Stimulated activated CD4-positive, alpha-beta T cell treated with anti-CD3 and anti-CD28 coated beads, Interleukin-1b, Interleukin-23, amount 100 ng/mL, for 4 hours (primary cell): Measurements from ENCODE around the gene C16orf96.

Source experiments
- DNase-seq, 2 donors: peaks; one replicate each; pipeline ENCODE4 v3.0.0-alpha.2; 2020; ENCODE audit warnings: low read depth in 2 of 2

Gene C16orf96

DNA sequence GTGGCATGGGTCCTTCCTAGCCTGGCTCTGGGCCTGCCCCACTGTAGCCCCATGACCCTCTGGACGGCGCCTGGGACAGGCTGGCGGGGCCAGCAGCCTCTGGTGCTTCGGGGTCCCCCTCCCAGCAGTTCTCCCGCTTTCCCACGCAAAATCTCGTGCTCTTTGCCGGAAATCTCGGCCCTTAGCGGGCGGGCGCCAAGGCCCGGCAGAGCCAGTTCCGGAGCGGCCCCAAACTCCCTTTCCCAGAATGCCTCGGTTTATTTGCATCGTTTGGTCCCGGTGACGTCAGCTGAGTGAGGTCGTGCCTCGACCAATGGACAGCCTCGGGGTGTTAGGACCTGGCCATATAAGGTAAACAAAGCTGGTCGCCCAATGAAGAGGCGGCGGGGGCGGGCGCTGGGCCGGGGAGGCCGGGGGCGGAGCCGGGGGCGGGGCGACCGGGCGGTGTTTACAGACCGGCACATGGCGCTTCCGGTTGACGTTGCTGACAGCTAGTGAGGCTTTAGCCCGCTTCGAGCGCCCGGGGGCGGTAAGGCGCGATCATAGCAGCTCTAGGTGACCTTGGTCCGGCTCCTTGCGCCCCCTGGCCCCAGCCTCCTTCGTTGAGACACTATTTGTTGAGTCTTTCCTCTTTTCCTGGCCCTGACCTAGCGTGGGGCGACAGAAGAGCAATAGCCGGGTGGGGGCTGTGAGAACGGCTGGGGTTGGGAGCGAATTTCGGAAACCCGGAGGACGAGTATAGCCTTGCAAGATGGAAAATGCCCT, 60.1 kb downstream of the C16orf96 start:
- peak; percentile 98 to 99 for DNase-seq

DNA sequence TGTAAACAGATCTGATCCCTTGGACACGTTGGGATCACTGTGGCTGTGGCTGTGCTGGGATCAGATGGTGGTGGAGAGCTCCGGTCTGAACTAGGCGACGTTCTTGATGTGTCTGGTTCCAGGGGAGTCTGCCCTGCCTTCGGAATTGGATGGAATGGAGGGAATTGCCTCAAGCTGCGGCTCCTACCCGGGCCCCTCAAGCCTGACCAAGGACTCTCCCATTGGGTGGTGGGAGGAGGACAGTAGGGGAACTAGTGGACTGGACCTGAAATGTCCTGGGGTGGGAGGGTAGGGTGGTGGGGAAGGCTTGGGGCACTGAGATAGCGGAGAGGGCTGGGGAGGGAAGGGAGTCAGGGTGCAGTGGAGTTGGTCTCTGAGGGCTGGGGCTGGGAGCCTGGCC, 61.7 kb downstream of the C16orf96 start:
- DNase-seq = no peak

DNA sequence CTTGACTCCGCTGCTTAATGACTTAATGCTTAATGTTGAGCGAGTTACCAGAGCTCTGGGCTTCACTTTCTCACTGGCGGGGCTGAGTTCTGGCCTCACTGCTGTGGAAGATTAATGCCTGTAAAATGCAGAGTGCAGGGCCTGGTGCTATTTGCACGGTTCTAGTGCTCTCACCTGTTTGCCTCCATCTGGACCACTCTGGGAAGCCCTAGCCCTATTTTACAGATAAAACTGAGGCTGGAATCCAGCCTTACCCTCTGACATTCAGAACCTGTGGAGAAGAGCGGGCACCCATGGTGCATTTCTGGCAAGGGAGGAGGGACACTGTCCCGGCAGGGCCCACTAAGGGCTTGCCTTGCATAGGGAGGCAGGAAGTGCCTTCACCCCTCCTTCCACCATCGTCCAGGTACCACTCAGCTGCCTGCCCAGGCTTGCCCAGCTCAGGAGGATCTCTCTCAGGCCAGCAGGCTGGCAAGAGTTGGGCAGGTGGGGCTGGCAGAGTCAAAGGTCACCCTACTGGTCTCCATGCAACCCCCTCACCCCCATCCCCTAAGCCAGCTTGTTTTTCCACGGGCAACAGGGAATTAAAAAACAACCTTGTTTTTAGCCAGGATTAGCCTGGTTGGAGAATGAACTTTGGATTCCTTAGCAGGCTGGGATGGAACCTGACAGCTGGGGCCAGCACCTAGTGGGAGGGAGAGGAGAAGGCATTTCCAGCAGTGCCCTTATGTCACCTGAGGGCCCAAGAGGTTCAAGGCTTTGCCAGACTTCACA, 62.7 kb downstream of the C16orf96 start:
- DNase-seq = no peak

DNA sequence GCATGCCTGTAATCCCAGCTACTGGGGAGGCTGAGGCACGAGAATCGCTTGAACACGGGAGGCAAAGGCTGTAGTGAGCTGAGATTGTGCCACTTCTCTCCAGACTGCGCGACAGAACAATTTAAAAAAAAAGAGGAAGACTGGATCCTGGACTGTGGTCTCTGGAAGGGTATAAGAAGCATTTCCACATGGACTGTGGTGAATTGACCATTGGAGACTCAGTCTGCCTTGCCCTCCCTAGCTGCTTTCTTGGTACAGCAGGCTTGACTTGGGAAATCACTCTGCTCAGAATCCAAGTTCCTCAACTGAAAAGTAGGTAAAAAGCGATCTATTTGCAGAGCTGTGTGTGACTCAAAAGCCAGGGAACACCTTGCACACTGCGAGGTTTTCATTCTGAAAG, 67.5 kb downstream of the C16orf96 start:
- no peak for DNase-seq

DNA sequence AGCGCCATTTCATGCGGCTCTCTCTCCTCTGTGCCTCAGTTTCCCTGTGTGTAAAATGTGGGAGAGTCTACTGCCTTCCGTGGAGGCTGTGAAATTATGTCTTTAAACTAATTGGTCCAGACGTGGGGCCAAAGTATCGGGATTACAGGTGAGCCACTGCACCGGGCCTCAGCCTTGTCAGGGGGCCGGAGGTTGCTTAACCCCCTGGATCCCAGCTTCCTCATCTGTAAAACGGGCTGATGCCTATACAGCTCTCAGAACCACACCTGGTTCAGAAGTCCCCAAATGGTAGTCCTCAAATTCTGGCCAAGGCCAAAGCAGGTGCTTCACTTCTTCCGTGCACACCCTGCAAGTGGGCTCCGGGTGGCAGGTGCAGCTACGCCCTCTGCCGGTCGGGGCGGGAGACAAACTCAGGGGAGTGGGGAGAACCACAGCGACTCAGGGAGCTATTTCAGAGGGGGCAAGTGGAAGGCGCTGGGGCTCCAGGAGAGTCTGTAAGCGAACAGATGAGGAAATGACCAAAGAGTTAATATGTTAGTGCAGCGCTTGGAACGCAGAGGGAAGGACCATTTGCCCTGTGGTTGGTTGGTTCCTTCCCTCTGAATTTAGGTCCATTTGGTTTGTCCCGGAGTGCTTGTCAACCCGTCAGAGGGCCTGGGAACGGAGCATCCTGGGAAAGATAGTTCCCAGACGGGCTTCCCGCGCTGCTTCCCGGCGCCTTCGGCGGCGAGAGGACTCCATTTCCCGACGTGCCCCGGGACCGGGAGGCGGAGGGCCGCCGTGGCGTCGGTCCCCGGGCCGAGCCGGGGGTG, 68.1 kb downstream of the C16orf96 start, which contains the start of gene MGRN1:
MGRN1 (plus strand) TSS at position 812 of the 812 bp plus-strand sequence. CDS start 135 bp downstream, outside the sequence.
- peak; percentile 82 to 83 for DNase-seq

DNA sequence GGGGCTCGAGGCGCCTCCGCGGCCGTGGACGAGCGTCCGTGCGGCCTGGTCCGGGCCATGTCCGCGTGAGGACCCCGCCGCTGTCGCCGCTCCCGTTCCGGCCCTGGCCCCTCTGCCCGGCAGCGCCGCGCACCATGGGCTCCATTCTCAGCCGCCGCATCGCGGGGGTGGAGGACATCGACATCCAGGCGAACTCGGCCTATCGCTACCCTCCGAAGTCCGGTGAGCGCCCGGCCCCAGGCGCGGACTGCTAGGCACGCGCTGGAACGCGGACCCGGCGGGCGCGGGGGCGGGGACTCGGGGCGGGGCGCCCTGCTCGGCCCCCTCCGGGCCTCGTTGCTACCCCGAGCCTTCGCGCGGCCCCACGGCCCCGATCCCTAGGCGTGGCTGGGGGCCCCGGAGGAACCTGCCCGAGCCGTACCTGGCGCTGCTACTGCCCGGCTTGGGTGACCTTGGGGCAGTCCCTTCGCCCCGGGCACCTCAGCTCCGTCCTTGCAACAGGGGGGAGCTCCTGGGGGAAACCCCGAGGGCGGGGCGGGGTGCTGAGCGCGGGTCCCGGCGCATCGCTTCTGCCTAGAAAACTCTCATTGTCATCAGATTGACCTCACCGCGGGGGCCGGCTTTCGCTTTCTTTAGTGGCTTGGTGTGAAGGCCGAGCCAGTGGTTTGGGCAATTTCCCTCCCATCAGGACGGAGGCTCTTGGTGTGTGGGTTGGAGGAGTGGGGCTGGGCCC, 68.9 kb downstream of the C16orf96 start:
- DNase-seq = peak; percentile 31 to 70

DNA sequence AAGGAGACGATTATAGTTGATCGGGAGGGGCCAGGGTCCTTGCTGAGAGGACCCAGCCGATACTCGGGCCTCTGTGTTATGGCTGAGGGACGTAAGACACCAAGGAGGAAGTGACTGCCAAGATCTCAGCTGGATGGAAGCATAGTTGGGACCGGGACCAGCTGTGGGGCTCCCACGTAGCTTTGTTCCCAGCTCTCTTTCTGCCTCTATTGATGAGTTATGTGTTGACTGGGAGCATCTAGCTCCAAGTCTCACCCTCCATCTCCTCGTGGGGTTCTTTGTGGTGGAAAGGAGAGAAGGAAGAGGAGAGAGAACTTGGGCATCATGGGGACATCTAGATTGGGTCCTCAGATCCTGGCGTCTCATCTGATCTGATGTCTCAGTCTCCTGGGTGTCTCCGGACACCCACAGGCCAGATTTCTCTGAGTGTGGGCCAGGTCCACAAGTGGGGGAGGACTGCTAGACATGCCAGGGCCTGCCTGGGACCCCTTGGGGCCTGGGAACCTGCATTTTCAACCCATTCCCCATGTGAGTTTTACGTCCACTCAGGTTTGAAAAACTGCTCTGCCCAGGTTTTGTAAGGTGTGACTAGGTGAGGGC, 69.5 kb downstream of the C16orf96 start:
- no peak for DNase-seq

DNA sequence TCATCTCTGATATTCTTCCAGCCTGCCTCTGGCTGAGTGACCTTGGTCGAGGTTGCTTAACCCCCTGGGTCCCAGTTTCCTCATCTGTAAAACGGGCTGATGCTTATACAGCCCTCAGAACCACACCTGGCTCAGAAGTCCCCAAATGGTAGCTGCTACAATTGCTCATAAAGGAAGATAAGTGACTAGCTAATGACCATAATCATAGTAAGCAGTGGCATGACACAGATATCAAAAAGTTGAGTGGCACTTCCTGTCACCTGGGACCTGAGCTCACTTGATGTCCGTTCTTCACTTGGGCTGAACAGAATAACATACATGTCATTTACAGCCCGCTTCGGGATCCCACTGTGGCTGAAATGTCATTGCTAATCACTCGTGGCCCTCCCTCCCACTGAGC, 70.3 kb downstream of the C16orf96 start:
- no peak for DNase-seq

DNA sequence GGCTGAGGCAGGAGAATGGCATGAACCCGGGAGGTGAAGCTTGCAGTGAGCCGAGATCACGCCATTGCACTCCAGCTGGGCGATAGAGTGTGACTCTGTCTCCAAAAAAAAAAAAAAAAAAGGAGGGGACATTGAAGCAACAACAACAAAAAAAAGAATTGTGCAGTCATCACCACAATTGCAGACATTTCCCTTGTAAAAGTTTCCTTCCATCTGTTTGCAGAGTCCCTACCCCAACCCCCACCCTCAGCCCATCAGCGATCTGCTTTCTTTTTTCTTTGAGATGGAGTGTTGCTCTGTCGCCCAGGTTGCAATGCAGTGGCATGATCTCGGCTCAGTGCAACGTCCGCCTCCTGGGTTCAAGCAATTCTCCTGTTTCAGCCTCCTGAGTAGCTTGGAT, 72.1 kb downstream of the C16orf96 start:
- no peak for DNase-seq

DNA sequence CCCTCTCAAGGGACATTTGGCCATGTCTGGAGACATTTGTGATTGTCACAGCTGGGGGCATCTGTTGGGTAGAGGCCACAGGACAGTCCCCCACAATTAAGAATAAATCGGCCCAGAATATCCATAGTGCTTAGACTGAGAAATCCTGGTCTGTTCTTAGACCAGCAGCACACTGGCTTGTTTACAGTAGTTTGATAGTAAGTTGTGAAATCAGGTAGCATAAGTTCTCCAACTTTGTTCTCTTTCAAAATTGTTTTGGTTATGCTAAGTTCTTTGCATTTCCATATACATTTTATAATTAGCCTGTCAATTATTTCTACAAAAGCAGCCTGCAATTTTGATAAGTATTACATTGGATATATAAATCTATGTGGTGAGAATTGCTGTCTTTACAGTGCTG, 75.3 kb downstream of the C16orf96 start:
- no peak for DNase-seq

DNA sequence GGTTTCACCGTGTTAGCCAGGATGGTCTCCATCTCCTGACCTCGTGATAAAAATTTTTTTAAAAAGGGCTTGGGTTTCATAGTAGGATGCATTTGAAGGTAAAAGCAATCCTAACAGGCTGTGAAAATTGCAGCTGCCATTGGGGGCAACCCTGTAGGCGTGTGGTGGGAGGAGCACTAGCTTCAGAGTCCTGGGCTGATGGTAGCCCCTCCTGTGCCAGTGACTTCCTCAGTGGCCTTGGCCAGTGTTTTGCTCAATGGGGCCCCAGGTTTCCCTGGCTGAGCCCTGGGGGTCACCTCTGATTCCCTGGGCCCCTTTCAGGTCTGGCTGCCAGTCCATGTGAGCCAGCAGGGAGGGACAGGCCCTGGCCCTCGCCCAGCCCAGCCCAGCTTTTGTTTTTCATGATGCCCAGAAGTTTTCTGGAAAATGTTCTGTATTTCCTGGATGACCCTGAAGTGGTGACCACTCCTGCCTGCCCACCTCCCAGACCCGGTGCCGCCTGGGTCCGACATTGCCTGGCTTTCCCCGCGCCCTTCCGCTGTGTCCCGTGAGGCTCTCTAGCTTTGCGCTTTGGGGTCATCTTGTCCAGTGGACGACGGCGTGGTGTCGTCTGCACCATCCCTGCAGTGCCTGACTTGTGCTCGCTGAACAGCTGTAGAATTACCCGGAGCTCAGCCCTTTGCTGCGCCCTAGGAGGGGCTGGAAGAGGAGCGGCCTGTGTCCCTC, 77.9 kb downstream of the C16orf96 start:
- no peak for DNase-seq

DNA sequence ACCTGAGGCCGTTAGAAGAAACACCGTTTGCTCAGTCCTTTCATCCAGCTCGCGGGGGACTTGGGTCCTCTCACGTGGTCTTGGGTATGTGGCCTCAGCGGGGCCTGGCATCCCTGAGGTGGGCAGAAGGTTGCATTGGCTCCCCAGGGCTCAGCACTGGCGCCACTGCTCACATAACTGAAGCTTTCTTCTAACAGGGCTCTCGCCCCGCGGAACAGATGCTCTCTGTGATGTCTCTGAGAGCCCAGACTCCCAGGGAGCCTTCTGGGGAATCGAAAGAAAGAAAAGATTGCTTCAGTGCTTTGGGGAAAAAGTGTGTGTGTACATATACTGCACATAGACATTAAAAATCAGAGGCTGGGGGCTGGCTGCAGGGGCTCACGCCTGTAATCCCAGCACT, 78.6 kb downstream of the C16orf96 start:
- DNase-seq = no peak

DNA sequence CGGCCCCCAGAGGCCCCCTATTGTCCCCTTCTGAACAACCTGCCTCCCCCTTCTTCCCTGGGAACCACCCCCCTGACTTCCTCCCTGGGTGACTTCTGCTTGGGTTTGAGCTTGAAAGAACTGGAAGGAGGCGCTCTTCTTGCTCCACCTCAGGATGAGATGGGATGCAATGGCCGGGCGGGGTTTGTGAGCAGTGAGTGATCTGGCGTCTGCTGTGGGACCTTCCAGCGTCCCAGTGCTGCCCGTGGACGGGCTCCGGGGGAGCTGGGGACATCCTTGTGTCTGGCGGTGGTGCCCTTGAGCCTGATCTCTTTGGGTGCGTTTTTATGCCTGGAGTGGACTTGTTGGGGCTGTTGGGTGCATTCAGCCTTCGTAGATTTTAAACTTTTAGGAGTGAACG, 80.1 kb downstream of the C16orf96 start:
- DNase-seq = no peak

DNA sequence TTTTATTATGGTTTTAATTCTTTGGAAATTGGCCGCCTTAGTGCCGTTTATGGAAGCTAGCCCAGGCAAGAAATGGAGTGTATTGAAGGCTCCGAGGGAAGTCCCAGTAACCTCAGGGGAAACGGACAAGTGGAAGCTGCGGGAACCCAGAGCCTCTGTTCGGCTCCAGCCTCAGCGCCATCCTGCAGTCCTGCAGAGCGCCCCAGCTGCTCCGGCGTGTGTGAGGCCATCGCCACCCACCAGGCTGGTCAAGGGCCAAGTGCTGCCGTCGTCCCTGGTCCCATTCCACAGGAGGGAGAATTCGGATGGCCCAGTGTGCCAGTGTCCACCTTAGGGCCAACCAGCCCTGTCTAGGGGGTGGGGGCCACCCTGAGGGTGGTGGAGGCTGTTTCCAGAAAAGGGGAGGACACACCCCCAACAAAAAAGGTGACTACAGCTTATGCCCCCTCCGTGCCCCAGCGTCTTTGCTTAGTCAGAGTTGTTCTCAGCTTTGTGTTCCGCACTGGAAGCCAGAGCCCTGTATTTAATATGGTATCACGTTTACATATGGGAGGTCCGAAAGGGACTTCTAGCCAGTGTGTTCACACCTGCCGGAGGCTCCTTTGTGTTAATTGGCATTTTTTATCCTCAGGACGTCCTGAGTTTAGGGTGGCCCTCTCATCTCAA, 81.5 kb downstream of the C16orf96 start:
- DNase-seq = no peak

DNA sequence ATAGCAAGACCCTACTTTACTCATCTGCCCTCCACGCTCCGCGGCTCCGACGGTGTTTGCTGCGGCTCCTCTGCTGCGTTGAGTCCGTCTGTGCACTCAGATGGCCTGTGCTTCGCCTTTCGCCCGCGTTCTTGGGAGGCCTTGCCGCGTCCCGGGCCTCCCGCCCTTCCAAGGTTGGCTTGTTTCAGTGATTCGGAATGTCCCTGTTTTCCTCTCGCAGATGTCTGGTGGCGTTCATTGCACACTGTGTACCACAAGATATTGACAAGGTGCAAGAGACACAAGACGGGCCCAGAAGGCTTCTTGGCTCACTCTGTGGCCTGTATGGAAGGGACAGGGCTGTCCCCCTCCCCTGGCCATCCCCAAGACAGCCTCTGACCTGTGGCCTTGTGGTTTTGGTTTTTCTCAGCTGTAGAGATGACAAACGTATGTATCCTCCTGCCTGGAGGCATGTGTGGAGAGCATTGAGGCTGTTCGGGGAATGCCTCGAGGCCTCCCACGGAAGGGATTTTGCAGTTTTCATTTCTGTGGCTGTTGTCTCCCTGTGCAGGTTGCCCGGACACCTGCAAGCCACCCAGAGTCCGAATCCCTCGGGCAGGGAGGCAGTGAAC, 83.9 kb downstream of the C16orf96 start:
- no peak for DNase-seq

DNA sequence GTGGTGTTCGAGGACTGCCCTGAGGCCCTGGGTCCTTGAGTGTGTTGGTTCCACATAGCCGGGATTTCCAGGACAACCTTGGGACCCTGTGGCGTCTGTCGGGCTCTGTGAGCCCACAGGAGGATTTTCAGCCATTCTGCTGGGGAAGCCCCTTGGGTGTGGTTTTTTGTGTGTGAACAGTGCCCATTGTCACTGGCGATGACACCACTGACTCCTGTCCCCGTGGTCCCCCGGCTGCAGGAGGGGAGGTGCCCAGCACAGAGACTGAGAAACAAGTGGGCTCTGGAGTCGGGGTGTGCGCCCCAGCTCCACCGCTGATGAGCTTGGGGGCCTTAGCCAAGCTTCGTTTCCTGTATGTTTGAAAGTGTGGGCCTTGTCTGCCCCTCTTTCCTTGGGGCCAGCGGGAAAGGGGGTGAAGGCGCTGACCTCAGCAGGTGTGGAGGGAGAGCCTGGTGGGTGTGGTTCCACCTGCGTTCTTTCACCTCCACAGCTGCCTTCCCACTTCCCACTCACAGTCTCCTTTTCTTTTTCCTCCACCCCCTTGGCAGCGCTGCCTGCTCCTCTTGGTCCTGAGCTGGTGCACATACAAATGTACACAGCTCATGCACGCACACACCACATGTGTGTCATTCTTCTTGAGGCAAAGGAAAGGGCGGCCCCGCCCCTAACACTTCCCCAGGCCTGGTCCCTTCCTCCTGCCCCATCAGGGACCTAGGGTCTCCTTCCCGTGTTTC, 84.6 kb downstream of the C16orf96 start:
- no peak for DNase-seq

DNA sequence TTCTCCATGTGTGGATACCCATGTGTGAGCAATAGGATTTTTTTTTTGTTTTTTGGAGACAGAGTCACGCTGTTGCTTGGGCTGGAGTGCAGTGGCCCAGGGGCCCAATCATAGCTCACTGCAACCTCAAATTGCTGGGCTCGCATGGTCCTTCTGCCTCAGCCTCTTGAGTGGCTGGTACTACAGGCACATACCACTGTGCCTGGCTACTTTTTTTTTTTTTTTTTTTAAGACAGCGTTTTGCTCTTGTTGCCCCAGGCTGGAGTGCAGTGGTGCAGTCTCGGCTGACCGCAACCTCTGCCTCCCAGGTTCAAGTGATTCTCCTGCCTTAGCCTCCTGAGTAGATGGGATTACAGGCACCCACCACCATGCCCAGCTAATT, 85.2 kb downstream of the C16orf96 start:
- DNase-seq = no peak

DNA sequence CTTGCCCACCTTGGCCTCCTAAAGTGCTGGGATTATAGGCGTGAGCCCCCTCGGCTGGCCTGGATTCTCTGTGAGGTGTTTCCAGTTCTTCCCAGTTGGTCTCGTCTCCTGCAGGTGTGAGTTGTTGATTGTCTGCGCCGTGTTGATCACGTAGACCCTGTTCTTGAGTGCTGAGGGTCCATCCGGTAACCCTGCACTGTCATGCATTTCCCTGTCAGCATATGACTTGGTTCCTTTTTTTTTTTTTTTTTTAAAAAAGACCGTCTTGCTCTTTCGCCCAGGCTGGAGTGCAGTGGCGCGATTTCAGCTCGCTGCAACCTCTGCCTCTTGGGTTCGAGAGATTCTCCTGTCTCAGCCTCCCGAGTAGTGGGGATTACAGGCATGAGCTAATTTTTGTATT, 85.8 kb downstream of the C16orf96 start:
- DNase-seq = no peak
